Stimulated activated CD4-positive, alpha-beta T cell treated with anti-CD3 and anti-CD28 coated beads, Interleukin-1b, Interleukin-23, amount 100 ng/mL, for 24 hours (primary cell): ENCODE measurements around the gene KRT9.
"Not testable (repeated sequence)": the region's sequence is repeated elsewhere in the genome, so short reads cannot be mapped to it uniquely, and the experiment has no call there.

Experiments
- DNase-seq, 4 experiments: peaks; one replicate each; pipeline ENCODE4 v3.0.0-alpha.2; 2020; ENCODE audit warnings: low read depth in 4 of 4, low spot score in 1 of 4

KRT9 gene

GRCh38 chr17:41579484-41580243, 7.8 kb upstream of the KRT9 start:
- peak; percentile 29 to 71 (median 34) for DNase-seq

GRCh38 chr17:41578971-41579370, 7.1 kb upstream of the KRT9 start:
- DNase-seq = no peak

DNA sequence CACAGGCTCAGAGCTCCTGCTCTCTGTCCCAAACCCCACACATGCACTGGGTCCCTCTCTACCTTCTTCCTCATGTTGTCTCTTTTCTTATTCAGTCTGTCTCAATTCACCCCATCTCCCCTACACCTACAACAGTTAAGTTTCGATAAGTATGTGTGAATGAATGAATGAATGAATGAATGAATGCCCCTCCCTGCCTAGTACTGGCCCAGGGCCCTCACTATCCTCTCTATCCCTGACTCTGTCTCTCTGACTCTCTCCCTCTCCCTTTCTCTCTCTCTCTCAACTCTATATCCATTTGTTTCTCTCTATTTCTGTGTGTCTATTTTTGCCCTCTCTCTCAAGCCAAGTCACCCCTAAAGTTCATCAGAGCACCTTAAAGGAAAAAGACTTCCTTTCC, 6.7 kb upstream of the KRT9 start:
- DNase-seq = no peak

DNA sequence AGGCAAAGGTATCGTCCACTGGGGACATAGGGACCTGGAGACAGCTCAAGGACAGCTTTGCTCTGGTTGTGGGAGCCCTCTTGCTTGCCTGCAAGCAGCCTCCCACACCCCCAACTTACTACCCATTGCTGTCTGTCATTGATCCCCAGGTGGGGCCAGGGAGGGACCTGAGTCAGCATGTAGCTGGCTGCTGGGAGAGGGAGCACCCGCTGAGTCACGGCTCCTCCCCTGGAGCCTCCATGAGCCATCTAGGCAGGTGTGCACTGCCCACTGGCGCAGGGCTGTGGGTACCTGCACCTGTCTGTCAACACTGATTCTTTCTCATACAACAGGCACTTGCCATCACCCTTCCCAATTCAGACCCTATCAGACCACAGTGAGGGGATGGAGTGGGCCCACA, 4.9 kb upstream of the KRT9 start:
- not testable (repeated sequence) for DNase-seq

GRCh38 chr17:41575336-41575735, 3.5 kb upstream of the KRT9 start:
- DNase-seq = no peak

DNA sequence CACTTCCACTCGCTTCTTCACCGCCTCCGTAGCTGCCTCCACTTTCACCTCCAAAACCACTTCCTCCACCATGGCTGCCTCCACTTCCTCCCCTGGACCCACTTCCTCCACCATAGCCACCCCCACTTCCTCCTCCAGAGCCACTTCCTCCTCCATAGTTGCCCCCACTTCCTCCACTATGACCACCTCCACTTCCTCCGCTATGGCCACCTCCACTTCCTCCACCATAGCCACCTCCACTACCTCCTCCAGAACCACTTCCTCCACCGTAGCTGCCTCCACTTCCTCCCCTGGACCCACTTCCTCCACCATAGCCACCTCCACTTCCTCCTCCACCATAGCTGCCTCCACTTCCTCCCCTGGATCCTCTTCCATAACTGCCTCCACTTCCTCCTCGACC, 4.5 kb downstream of the KRT9 start:
- no peak for DNase-seq

DNA sequence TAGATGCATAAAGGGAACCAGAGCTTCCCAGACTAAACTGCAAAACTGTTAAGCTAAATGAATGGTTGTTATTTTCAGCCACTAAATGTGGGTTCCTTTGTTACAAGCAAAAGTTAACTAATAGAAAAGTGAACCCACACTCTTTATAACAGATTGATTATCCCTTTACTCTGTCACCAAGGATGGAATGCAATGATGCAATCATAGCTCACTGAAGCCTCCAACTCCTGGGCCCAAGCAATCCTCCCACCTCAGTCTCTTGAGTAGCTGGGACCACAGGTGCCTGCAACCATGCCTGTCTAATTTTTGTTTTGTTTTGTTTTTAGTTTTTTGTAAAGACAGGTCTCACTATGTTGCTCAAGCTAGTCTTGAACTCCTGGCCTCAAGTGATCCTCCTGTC, 6.5 kb downstream of the KRT9 start:
- DNase-seq = no peak

- no peak for DNase-seq
These were observed 8.2 kb downstream of the KRT9 start for GRCh38 chr17:41563607-41564170.

DNA sequence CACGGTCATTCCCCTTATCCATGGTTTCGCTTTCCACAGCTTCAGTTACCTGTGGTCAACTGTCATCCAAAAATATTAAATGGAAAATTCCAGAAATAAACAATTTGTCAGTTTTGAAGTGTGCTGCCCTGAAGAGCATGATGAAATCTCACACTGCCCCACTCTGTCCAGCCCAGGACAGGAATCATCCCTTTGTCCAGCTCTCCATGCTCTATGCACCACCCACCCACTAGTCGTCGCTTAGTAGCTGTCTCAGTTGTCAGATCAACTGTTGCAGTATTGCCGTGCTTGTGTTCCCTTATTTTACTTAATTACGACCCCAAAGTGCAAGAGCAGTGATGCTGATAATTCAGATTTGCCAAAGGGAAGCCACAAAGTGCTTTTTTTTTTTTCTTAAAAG, 10.3 kb downstream of the KRT9 start:
- DNase-seq = no peak

DNA sequence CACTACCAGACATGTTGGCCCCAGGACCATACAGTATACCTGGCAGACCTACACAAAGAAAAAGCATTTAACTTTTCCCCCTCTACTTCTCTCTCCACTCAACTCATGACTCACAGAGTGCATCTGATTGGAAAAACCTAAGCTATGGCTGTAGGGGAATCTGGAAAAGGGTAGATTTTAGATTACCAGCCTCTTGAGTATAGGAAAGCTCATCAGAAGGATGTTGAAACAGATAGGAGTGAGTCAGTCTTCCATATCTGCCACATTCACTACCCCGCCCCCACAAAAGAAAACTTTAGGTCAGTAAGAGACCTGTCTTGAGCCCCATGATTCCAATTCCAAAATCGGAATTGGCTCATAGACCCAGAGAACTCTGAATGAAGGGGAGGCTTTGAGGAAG, 12.3 kb downstream of the KRT9 start:
- no peak for DNase-seq

DNA sequence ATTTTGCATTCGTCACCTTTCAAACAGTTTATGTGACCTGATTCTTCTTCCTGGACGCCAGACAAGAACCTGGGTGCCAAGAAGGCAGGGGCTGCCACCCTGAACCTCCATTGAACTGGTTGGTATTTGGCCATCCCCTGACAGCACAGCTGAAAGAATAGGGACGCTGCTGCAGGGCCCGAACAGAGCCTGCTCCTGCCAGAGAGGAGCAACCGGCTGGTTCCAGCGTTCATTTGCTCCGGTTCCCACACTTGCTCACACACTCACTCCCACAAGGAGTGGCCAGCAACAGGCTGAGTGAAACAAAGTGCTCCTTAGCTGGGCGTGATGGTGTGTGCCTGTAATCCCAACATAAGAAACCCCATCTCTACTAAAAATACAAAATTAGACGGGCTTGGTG, 14.9 kb downstream of the KRT9 start:
- DNase-seq = no peak

GRCh38 chr17:41556306-41556705, 15.6 kb downstream of the KRT9 start:
- DNase-seq = no peak

DNA sequence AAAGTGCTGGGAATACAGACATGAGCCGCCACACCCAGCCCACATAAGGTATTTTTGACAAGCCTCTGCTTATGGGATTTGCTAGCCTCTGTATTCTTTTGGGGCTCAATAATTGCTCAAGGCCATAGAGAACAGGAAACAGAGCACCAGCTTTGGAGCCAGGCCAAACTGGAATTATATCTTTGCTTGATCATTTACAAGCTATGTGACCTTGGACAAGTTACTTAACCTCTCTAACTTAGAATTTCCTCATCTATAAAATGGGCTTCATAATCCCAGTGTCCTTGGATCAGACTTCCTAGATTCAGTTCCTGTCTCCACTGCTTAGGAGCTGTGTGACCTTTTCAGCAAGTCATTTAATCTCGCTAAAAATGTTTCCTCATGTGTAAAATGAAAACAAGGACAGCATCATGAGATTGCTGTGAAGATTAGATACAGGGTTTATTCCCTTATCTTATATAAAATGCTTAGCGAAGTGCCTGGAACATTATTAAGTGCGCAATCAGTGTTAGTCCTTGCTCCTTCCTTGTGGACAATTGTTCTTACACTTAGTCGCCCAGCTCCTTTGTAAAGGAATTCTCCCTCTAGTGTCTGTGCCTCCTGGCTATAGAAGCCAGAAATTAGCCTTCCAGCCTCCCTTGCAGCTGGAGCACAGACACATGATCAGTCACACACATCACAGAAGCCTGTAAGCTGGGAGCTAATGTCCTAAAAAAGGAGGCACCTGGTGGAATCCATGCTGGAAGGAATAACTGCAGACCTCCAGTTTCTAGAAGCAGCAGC, 16.6 kb downstream of the KRT9 start:
- no peak for DNase-seq

DNA sequence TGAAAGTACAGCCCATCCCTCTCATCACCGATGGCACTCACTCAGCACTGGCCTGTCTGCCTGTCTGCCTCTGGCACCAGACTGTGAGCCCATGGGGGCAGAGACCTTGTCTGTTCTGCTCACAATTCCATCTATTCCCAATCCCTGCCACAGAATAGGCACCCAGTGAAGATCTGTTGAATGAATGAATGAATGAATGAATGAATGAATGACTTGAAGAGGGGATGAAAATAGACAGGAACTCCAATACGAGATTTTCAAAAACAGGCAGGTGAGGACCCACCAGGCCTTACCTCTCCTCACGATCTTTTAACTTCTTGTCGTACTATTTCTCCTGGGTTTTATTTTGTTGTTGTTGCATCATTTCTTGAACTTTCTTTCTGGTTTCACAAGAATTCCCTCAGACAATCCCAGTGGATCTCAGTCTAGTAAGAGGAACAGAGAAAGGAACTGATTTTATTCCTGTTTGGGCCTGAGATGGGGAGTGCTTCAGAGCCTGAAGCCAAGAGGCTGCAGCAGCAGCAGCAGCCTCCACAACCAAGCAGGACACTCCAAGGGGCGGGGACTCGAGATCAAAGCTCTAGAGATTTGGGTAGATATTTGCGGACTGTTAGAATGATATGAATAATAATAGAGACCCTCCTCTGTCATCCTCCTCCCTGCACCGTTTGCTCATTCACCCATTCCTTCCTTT, 17.7 kb downstream of the KRT9 start:
- DNase-seq = no peak

- no peak for DNase-seq
These were observed 18.7 kb downstream of the KRT9 start for GRCh38 chr17:41553176-41553575.

GRCh38 chr17:41552455-41552854, 19.4 kb downstream of the KRT9 start:
- DNase-seq = no peak

DNA sequence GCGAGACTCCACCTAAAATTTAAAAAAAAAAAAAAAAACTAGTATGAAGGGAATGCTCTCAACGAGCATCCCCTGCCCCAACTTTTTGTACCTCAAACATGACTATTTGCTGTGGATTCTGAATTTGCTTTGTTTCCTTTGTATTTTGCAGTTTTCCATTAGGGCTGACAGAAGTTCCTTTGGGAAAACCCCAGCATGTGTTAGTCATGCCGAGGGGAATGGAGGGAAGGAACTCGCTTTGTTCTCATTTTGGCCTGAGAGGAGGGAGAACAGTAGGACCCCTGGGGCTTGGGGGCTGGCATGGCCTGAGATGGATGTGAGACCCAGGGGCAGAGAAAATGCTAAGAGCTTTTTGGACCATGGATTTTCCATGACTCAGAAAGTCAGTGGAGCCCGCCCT, 20.5 kb downstream of the KRT9 start:
- DNase-seq = no peak

- no peak for DNase-seq
These were observed 22.2 kb downstream of the KRT9 start for GRCh38 chr17:41549596-41550039.

GRCh38 chr17:41548844-41549595, 22.8 kb downstream of the KRT9 start:
- peak; percentile 58 to 73 (median 64) for DNase-seq

- peak; percentile 32 to 66 (median 46) for DNase-seq
These were observed 23.7 kb downstream of the KRT9 start for GRCh38 chr17:41547921-41548843.
